ENCODE results near the gene NR6A1. TPM values are rescaled to one million over a fixed set of nuclear protein-coding genes. Genes with fewer than 3 reads are reported as not detected.

Gene NR6A1
- total RNA-seq, 1 donor from 2014 or later = 302 TPM

DNA sequence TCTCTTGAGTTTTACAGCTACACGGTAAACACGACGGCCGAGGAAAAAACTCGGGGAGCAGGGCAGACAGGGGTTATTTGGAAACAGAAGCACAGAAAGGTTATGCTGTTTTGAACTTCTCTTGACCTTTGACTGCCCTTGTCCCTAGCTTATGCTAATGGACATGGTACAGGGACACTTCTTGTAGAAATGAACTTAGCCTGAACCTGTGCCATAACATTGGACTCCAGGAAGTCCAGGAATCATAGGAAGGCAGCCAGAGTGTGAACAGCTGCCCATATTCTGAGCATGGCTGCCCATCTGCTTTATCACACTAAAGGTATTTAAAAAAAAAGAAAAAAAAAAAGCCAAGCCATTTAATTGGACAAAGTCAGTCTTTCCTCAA lies 46.1 kb downstream of the NR6A1 start:
- Histone ChIP-seq H3F3A (ENCODE audit: low read depth) (peaks cover 4% of the 10 kb centered on the region), H3K4me1 (no peaks in the 10 kb centered on the region), H4K20me1 (ENCODE audit: low read depth) (peaks cover 65% of the 10 kb centered on the region), H2AFZ (replicated peaks) (no peak overlapping the region), H3K9ac (no peak overlapping the region), H3K4me3 (no peak overlapping the region), H3K79me2 (ENCODE audit: low read depth) (peaks cover 77% of the 10 kb centered on the region), H3K36me3 (peaks cover 6% of the 10 kb centered on the region), H3K9me3 (ENCODE audit: low read depth) (no peaks in the 10 kb centered on the region), H3K27me3 (no peaks in the 10 kb centered on the region), H3K27ac (no peak overlapping the region), H3K4me2 (no peak overlapping the region)
- Mint-ChIP-seq H3K36me3 (peaks cover 3% of the 10 kb centered on the region), H3K9me3 (no peaks in the 10 kb centered on the region), H3K4me3 (no peak overlapping the region), H3K27ac (no peak overlapping the region), H3K27me3 (ENCODE audit: insufficient read depth, low read depth) (no peaks in the 10 kb centered on the region), H3K4me1 (peaks cover 20% of the 10 kb centered on the region)
- DNase-seq (ENCODE audit: low spot score) = no peak
- TF ChIP-seq EZH2 (IDR thresholded peaks at IDR 0.05) (no peak), EZH2phosphoT487 (IDR thresholded peaks at IDR 0.05) (no peak)
- TF ChIP-seq, protein P1, sequence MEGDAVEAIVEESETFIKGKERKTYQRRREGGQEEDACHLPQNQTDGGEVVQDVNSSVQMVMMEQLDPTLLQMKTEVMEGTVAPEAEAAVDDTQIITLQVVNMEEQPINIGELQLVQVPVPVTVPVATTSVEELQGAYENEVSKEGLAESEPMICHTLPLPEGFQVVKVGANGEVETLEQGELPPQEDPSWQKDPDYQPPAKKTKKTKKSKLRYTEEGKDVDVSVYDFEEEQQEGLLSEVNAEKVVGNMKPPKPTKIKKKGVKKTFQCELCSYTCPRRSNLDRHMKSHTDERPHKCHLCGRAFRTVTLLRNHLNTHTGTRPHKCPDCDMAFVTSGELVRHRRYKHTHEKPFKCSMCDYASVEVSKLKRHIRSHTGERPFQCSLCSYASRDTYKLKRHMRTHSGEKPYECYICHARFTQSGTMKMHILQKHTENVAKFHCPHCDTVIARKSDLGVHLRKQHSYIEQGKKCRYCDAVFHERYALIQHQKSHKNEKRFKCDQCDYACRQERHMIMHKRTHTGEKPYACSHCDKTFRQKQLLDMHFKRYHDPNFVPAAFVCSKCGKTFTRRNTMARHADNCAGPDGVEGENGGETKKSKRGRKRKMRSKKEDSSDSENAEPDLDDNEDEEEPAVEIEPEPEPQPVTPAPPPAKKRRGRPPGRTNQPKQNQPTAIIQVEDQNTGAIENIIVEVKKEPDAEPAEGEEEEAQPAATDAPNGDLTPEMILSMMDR (IDR thresholded peaks at IDR 0.05) = no peak

DNA sequence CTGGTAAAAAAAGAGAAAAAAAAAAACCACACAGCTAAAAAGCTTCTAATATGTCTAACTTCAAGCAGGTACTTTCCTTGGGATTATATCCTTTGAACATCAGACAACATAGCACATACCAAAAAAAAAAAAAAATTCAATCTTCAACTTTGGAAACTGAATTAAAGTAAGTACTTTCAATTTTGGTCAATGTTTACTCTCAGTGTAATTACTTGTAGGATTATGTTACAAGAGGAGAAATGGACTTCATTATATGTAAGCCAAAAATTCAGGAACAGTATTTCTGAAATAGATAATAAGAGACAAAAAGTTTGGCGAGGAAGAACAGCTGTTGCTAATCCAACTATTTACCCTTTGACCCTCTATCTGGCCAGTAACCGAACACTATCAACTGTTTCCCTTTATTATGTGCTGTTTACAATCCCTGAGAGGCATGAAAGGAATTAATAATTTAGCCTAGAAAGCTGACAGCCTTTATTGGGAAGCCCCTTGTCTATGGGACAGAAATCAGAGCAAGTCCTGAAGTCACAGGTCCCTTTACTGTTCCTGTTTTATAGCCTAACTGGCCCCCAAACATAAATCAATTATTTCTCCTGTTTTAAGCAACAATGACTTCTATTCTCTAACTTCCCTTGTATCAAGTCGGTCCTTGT lies 46.6 kb downstream of the NR6A1 start:
- no peaks in the 10 kb centered on the region for H3K9me3 ChIP-seq (ENCODE audit: low read depth)
- H3K27ac Mint-ChIP-seq = no peak overlapping the region

DNA sequence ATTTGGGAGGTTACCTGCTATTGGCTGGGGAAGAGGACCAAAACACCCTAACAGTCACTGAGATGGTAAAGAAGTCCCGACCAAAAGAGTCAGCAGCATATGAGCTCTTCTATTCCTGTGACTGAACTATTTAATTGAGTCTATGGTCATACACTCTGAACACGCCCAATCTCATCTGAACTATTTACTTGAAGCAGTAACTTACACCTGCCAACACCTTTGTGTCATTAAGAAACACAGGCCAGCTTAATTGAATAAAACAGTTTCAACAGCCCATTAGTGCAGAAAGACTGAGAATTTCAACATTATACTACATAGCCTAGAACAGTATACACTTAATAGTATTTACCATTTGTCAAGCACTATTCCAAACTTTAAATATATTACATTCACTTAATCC lies 47.8 kb downstream of the NR6A1 start:
- H3K4me1 Mint-ChIP-seq = peaks cover 20% of the 10 kb centered on the region
- no peak overlapping the region for H3K27ac Mint-ChIP-seq

More for the DNA sequence above, 46.6 kb downstream of the NR6A1 start:
- Histone ChIP-seq H3K27me3 (no peaks in the 10 kb centered on the region), H3K4me3 (no peak overlapping the region), H3K36me3 (peaks cover 6% of the 10 kb centered on the region), H3K27ac (peak overlapping the region; percentile 3), H3F3A (ENCODE audit: low read depth) (peaks cover 4% of the 10 kb centered on the region), H3K9ac (no peak overlapping the region), H3K4me1 (no peaks in the 10 kb centered on the region), H4K20me1 (ENCODE audit: low read depth) (peaks cover 69% of the 10 kb centered on the region), H3K79me2 (ENCODE audit: low read depth) (peaks cover 79% of the 10 kb centered on the region), H3K4me2 (no peak overlapping the region), H2AFZ (replicated peaks) (no peak overlapping the region)
- no peak overlapping the region for H3K4me3 Mint-ChIP-seq
- peaks cover 2% of the 10 kb centered on the region for H3K36me3 Mint-ChIP-seq
- H3K27me3 Mint-ChIP-seq (ENCODE audit: insufficient read depth, low read depth) = no peaks in the 10 kb centered on the region
- DNase-seq (ENCODE audit: low spot score) = no peak
- TF ChIP-seq EZH2 (IDR thresholded peaks at IDR 0.05) = no peak
- TF ChIP-seq, protein P1 (IDR thresholded peaks at IDR 0.05) = no peak
- TF ChIP-seq EZH2phosphoT487 (IDR thresholded peaks at IDR 0.05) = no peak
- no peaks in the 10 kb centered on the region for H3K9me3 Mint-ChIP-seq
- H3K4me1 Mint-ChIP-seq = peaks cover 20% of the 10 kb centered on the region

More for the DNA sequence above, 47.8 kb downstream of the NR6A1 start:
- H3K4me3 ChIP-seq = no peak overlapping the region
- TF ChIP-seq EZH2 (IDR thresholded peaks at IDR 0.05) (no peak), EZH2phosphoT487 (IDR thresholded peaks at IDR 0.05) (no peak)
- TF ChIP-seq, protein P1 (IDR thresholded peaks at IDR 0.05) = no peak
- H3K27me3 ChIP-seq = no peaks in the 10 kb centered on the region
- no peaks in the 10 kb centered on the region for H3K9me3 ChIP-seq (ENCODE audit: low read depth)
- no peak overlapping the region for H2AFZ ChIP-seq (replicated peaks)
- H3K27me3 Mint-ChIP-seq (ENCODE audit: insufficient read depth, low read depth) = no peaks in the 10 kb centered on the region
- H3K4me1 ChIP-seq = no peaks in the 10 kb centered on the region
- H3K27ac ChIP-seq = no peak overlapping the region
- H3K36me3 ChIP-seq = peaks cover 6% of the 10 kb centered on the region
- H4K20me1 ChIP-seq (ENCODE audit: low read depth) = peaks cover 73% of the 10 kb centered on the region
- no peak for DNase-seq (ENCODE audit: low spot score)
- peaks cover 4% of the 10 kb centered on the region for H3F3A ChIP-seq (ENCODE audit: low read depth)
- no peaks in the 10 kb centered on the region for H3K9me3 Mint-ChIP-seq
- H3K79me2 ChIP-seq (ENCODE audit: low read depth) = peaks cover 87% of the 10 kb centered on the region
- H3K4me2 ChIP-seq = no peak overlapping the region
- H3K36me3 Mint-ChIP-seq = peaks cover 2% of the 10 kb centered on the region
- no peak overlapping the region for H3K9ac ChIP-seq
- H3K4me3 Mint-ChIP-seq = no peak overlapping the region

Data from neural progenitor cell (in vitro differentiated cells).